IMR-90 (cell line): ENCODE measurements around the gene PNMA6E.

ENCODE experiments used
- CHD1 ChIP-seq: IDR thresholded peaks from 2 replicates; pipeline ENCODE4 v1.6.1; 2012; ENCODE audit warnings: low read depth, low read length, improper control_type of control experiment
- POLR2A ChIP-seq: IDR thresholded peaks from 2 replicates; pipeline ENCODE4 v1.6.1; 2012; ENCODE audit warnings: mild to moderate bottlenecking, low read depth, low read length
- RAD21 ChIP-seq: IDR thresholded peaks from 2 replicates; pipeline ENCODE4 v1.6.1; 2012; ENCODE audit warnings: low read length, improper control_type of control experiment
- RCOR1 ChIP-seq: IDR thresholded peaks from 2 replicates; pipeline ENCODE4 v1.6.1; 2012; ENCODE audit warnings: mild to moderate bottlenecking, low read length, improper control_type of control experiment; ENCODE audit not compliant: insufficient replicate concordance
- RFX5 ChIP-seq: IDR thresholded peaks from 2 replicates; pipeline ENCODE4 v1.8.0; 2012; ENCODE audit warnings: low read depth, mild to moderate bottlenecking, low read length, moderate library complexity
- TF ChIP-seq, protein P1 (sequence below): conservative IDR thresholded peaks from 2 replicates; pipeline ENCODE4 v1.5.1; 2012; ENCODE audit warnings: mild to moderate bottlenecking, low read depth, low read length, improper control_type of control experiment
- TF ChIP-seq, protein P2 (sequence below): fragments of 150-350 bp; IDR thresholded peaks from 2 replicates; pipeline ENCODE4 v1.6.1; 2016; ENCODE audit warnings: low read depth, mild to moderate bottlenecking, low read length, moderate library complexity, borderline replicate concordance

DNA sequence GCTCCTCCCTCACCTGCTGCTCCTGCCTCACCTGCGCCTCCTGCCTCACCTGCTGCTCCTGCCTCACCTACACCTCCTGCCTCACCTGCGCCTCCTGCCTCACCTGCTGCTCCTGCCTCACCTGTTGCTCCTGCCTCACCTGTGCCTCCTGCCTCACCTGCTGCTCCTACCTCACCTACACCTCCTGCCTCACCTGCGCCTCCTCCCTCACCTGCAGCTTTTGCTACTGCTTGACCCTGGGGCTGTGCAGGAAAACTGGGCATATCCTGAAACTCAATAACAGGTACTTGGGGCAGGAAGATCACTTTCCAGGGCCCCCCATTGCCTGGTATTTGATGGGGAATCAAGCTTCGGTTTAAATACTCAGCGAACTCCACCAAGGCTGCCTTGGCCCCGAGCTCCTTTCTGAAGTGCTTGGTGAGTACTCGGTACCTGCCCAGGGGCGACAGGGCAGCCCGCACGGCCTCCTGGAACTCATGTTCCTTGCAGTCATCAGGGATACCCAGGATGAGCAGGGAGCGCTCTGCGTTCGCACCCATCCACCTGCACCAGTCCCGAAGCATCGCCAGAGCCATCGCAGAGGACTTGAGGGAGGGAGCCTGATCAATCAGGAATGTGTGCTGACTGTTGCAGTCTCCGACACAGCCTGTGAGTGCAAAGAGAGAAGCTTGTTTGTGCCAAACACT is 2.7 kb downstream of the PNMA6E start:
- TF ChIP-seq, protein P1, sequence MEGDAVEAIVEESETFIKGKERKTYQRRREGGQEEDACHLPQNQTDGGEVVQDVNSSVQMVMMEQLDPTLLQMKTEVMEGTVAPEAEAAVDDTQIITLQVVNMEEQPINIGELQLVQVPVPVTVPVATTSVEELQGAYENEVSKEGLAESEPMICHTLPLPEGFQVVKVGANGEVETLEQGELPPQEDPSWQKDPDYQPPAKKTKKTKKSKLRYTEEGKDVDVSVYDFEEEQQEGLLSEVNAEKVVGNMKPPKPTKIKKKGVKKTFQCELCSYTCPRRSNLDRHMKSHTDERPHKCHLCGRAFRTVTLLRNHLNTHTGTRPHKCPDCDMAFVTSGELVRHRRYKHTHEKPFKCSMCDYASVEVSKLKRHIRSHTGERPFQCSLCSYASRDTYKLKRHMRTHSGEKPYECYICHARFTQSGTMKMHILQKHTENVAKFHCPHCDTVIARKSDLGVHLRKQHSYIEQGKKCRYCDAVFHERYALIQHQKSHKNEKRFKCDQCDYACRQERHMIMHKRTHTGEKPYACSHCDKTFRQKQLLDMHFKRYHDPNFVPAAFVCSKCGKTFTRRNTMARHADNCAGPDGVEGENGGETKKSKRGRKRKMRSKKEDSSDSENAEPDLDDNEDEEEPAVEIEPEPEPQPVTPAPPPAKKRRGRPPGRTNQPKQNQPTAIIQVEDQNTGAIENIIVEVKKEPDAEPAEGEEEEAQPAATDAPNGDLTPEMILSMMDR, result no peak
- TF ChIP-seq RFX5, result no peak
- no peak for TF ChIP-seq POLR2A
- no peak for TF ChIP-seq RCOR1
- TF ChIP-seq RAD21, result no peak
- TF ChIP-seq CHD1, result no peak
- TF ChIP-seq, protein P2, sequence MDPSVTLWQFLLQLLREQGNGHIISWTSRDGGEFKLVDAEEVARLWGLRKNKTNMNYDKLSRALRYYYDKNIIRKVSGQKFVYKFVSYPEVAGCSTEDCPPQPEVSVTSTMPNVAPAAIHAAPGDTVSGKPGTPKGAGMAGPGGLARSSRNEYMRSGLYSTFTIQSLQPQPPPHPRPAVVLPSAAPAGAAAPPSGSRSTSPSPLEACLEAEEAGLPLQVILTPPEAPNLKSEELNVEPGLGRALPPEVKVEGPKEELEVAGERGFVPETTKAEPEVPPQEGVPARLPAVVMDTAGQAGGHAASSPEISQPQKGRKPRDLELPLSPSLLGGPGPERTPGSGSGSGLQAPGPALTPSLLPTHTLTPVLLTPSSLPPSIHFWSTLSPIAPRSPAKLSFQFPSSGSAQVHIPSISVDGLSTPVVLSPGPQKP, result no peak
